Hepatocyte (in vitro differentiated cells): ENCODE measurements around the gene LMX1B. TPM values are rescaled to one million over a fixed set of nuclear protein-coding genes. Genes with fewer than 3 reads are reported as not detected.

Source experiments
- DNase-seq: peaks from one replicate; pipeline ENCODE4 v3.0.0-alpha.2; 2016; ENCODE audit warnings: low spot score
- H2AFZ ChIP-seq: fragments of 200-600 bp; sonication (generic); 2 replicates; pipeline ENCODE4 v1.6.0; 2016; ENCODE audit warnings: antibody characterized with exemption, mild to moderate bottlenecking
- H3K27ac ChIP-seq: fragments of 200-600 bp; sonication (generic); 2 replicates; pipeline ENCODE4 v1.5.1; 2016; ENCODE audit warnings: mild to moderate bottlenecking
- H3K27me3 ChIP-seq: fragments of 200-600 bp; sonication (generic); 2 replicates; pipeline ENCODE4 v1.6.1; 2016
- H3K36me3 ChIP-seq: fragments of 200-600 bp; sonication (generic); replicated peaks from 2 replicates; pipeline ENCODE4 v1.5.1; 2016; ENCODE audit warnings: low read depth; ENCODE audit not compliant: insufficient read depth
- H3K4me1 ChIP-seq: fragments of 200-600 bp; sonication (generic); 2 replicates; pipeline ENCODE4 v1.5.1; 2016; ENCODE audit warnings: mild to moderate bottlenecking, moderate library complexity; ENCODE audit not compliant: insufficient read depth
- H3K4me2 ChIP-seq: fragments of 200-600 bp; sonication (generic); 2 replicates; pipeline ENCODE4 v1.6.0; 2016
- H3K4me3 ChIP-seq: fragments of 200-600 bp; sonication (generic); 2 replicates; pipeline ENCODE4 v1.5.1; 2016; ENCODE audit warnings: mild to moderate bottlenecking
- H3K79me2 ChIP-seq: fragments of 200-600 bp; sonication (generic); 2 replicates; pipeline ENCODE4 v1.6.0; 2017; ENCODE audit warnings: mild to moderate bottlenecking
- H3K9me2 ChIP-seq: fragments of 200-600 bp; sonication (generic); replicated peaks from 2 replicates; pipeline ENCODE4 v1.6.0; 2017; ENCODE audit warnings: mild to moderate bottlenecking; ENCODE audit not compliant: insufficient read depth
- H3K9me3 ChIP-seq: fragments of 200-600 bp; sonication (generic); 2 replicates; pipeline ENCODE4 v1.5.1; 2016; ENCODE audit warnings: low read depth, mild to moderate bottlenecking
- H4K20me1 ChIP-seq: fragments of 200-600 bp; sonication (generic); 2 replicates; pipeline ENCODE4 v1.6.0; 2016; ENCODE audit warnings: mild to moderate bottlenecking; ENCODE audit not compliant: insufficient read depth, poor library complexity, severe bottlenecking
- CTCF ChIP-seq: fragments of 200-600 bp; sonication (generic); IDR thresholded peaks from 2 replicates; pipeline ENCODE4 v1.5.1; 2016; ENCODE audit warnings: antibody characterized with exemption, mild to moderate bottlenecking; ENCODE audit not compliant: poor library complexity
- EZH2 ChIP-seq: fragments of 200-600 bp; sonication (generic); IDR thresholded peaks from 2 replicates; pipeline ENCODE4 v1.6.1; 2016; ENCODE audit warnings: antibody characterized with exemption, mild to moderate bottlenecking, borderline replicate concordance
- EZH2phosphoT487 ChIP-seq: fragments of 200-600 bp; sonication (generic); IDR thresholded peaks from one replicate; pipeline ENCODE4 v1.6.1; 2018; ENCODE audit warnings: antibody characterized with exemption, mild to moderate bottlenecking, low read depth, moderate library complexity; ENCODE audit not compliant: unreplicated experiment, severe bottlenecking
- WGBS: methylation state at CpG from one replicate; pipeline ENCODE4 v1.1.6; 2016; ENCODE audit warnings: low lambda C conversion rate; ENCODE audit errors: missing lambda C conversion rate; 5-methylcytosine and 5-hydroxymethylcytosine counted together
- polyA plus RNA-seq: library from polyadenylated mRNA; unstranded; fragments of >200 nt; fragmentation: Nextera tagmentation; extraction: Ambion mirVana; gene quantifications from 2 replicates; pipeline ENCODE4 v1.2.1, GENCODE V29; 2016
- total RNA-seq: library from RNA; depleted of rRNA; stranded (reverse); fragments of >200 nt; gene quantifications from 2 replicates; pipeline ENCODE4 v1.2.3, GENCODE V29; 2014

Gene LMX1B
- total and polyA plus RNA-seq, 2 experiments from 2014 or later = 0.16 TPM; not detected in 1

- Histone ChIP-seq H3K27me3 (peaks cover 16% of the 10 kb centered on the region), H3K9me3 (no peaks in the 10 kb centered on the region), H3K36me3 (no peaks in the 10 kb centered on the region), H4K20me1 (no peaks in the 10 kb centered on the region), H2AFZ (no peak overlapping the region), H3K79me2 (no peaks in the 10 kb centered on the region), H3K4me1 (no peaks in the 10 kb centered on the region), H3K9me2 (no peaks in the 10 kb centered on the region), H3K27ac (no peak overlapping the region), H3K4me2 (no peak overlapping the region), H3K4me3 (no peak overlapping the region)
- TF ChIP-seq CTCF (peak; percentile 17), EZH2phosphoT487 (no peak)
- DNase-seq = no peak
- 37% methylated on average over 11 of the region's 11 CpGs for WGBS
Measured at GRCh38 chr9:126599047-126599650, 14.6 kb upstream of the LMX1B start.

- WGBS = 81% methylated on average over 17 of the region's 17 CpGs
- Histone ChIP-seq H3K4me1 (no peaks in the 10 kb centered on the region), H3K4me3 (no peak overlapping the region), H3K79me2 (no peaks in the 10 kb centered on the region), H3K9me3 (no peaks in the 10 kb centered on the region), H3K4me2 (no peak overlapping the region), H2AFZ (no peak overlapping the region), H3K9me2 (no peaks in the 10 kb centered on the region), H3K36me3 (no peaks in the 10 kb centered on the region), H3K27me3 (peaks cover 39% of the 10 kb centered on the region), H4K20me1 (no peaks in the 10 kb centered on the region), H3K27ac (no peak overlapping the region)
- no peak for TF ChIP-seq EZH2
- TF ChIP-seq EZH2phosphoT487 = no peak
- no peak for TF ChIP-seq CTCF
- no peak for DNase-seq
Measured at GRCh38 chr9:126604059-126605055, 9.4 kb upstream of the LMX1B start.

GRCh38 chr9:126605792-126606482, 7.8 kb upstream of the LMX1B start:
- Histone ChIP-seq H2AFZ (no peak overlapping the region), H3K79me2 (no peaks in the 10 kb centered on the region), H3K9me2 (no peaks in the 10 kb centered on the region), H3K27ac (no peak overlapping the region), H4K20me1 (no peaks in the 10 kb centered on the region), H3K27me3 (peaks cover 51% of the 10 kb centered on the region), H3K4me3 (no peak overlapping the region), H3K9me3 (no peaks in the 10 kb centered on the region), H3K4me1 (peaks cover 6% of the 10 kb centered on the region), H3K4me2 (no peak overlapping the region), H3K36me3 (no peaks in the 10 kb centered on the region)
- no peak for DNase-seq
- no peak for TF ChIP-seq EZH2phosphoT487
- no peak for TF ChIP-seq EZH2
- no peak for TF ChIP-seq CTCF
- 85% methylated on average over 12 of the region's 12 CpGs for WGBS
